NCI-H2227 (cell line): ENCODE results near the gene TULP1.
A peak's percentile ranks its signal among the peaks of the same experiment; 100 is the strongest.
"Not testable (repeated sequence)": the region's sequence is repeated elsewhere in the genome, so short reads cannot be mapped to it uniquely, and the experiment has no call there.

Experiments
- DNase-seq: peaks from one replicate; lab custom pipeline; 2025; ENCODE audit not compliant: unreplicated experiment; lab: John Stamatoyannopoulos, UW

The TULP1 gene

GRCh38 chr6:35512740-35513139 is at the start of gene TULP1:
Gene TULP1 (minus strand): TSS chr6:35512896. CDS start chr6:35512858, 38 bp downstream.
- DNase-seq: no peak

DNA sequence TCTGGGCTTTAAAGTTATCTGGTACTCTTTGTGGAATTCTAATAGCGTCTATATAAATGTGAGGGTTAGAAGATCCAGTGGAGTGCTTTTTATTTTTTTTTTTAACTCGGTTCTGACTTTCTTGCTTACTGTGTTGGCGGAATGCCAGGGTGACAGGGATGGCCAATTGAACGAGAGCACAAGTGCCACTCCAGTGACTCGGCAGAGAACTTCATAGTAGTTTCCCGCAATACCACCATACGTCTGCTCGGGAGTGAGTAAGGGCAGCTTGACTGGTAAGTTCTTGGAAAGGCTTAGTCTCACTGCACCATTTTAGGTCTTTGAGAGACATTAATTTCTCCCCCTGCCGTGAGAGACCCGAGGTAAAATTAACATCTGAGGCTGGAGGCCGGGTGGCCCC is 49.4 kb upstream of the TULP1 start:
- peak; percentile 21 for DNase-seq

DNA sequence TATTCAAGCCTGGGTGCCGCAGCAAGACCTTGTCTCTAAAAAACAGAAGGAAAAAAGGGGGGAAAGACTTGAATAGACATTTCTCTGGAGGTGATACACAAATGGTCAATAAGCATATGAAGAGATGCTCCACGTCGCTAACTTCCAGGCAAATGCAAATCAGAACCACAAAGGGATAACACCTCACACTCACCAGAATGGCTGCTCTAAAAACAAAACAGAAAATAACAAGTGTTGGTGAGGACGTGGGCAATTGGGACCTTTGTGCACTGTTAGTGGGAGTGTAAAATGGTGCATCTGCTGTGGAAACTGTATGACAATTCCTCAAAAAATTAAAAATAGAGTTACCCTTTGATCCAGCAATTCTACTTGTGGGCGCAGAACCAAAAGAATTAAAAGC is 48.4 kb upstream of the TULP1 start:
- no peak for DNase-seq

- no peak for DNase-seq
These were observed 45.9 kb upstream of the TULP1 start for GRCh38 chr6:35558571-35558970.

DNA sequence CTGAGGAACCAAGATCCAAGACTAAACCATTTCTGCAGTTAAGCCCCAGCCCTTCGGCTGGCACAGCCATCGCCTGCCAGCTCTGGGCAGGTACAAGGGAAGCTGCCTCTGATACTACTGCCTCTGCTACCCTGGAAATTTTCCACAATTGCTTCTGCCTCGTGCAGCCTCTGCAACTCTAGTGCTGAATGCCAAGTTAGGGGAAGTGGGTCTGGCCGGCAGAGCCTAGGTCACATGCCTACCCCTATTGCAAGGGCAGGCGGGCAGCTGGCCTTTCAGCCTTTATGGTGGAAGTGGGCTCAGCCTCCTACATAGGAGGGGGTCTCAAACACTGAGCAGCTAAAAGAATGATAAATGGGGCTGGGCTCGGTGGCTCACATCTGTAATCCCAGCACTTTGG is 44.5 kb upstream of the TULP1 start:
- DNase-seq: no peak

- DNase-seq: no peak
These were observed 42.1 kb upstream of the TULP1 start for GRCh38 chr6:35554811-35555210.

- no peak for DNase-seq
These were observed 40.6 kb upstream of the TULP1 start for GRCh38 chr6:35553315-35553714.

GRCh38 chr6:35552285-35552917 is 39.7 kb upstream of the TULP1 start:
- no peak for DNase-seq

GRCh38 chr6:35550437-35550836 is 37.7 kb upstream of the TULP1 start:
- no peak for DNase-seq

DNA sequence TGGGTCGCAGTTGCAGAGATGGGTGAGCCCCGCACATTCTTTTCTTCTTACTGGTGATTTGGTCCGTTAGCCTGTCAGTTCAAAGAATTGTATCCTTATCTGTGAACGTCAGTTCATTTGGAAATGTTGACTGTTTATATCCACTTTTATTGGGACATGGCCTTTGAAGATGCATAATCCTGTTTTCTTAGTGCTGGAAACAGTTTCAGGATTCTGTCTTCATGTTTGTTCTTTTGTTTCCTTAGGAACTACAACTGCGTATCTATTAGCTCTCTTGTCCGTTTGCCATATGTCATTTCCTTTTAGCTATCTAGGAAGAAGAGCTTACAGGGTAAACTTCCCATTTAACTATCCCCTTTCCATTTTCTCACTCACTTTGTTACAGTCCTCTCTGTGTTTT is 35.0 kb upstream of the TULP1 start:
- DNase-seq: no peak

DNA sequence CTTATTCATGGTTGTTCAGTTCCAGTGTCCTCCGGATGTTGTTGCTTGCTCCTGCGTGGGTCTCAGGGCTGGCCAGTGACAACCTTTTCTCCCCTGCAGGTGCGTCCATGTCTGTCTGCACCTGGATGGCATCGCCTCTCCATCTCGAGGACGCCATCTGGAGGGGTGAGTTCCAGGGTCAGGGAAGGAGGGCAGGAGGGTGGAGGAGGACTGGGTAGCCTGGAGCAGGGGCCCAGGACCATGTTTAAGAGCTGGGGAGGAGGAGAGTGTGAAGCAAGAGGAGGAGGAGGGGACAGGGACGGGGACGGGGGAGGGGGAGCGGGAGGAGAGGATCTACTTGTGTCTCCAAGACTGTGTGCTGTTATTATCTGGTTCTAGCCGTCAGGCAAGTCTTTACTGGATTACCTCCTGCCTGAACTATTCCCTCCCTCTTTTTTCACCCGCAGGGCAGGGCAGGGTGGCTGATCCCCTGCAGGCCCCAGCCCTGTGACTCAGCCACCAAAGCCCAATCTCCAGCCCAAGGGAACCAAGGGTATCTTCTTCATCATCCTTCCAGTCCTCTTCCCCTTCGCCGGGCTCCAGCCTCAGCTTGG is 32.2 kb upstream of the TULP1 start:
- no peak for DNase-seq

DNA sequence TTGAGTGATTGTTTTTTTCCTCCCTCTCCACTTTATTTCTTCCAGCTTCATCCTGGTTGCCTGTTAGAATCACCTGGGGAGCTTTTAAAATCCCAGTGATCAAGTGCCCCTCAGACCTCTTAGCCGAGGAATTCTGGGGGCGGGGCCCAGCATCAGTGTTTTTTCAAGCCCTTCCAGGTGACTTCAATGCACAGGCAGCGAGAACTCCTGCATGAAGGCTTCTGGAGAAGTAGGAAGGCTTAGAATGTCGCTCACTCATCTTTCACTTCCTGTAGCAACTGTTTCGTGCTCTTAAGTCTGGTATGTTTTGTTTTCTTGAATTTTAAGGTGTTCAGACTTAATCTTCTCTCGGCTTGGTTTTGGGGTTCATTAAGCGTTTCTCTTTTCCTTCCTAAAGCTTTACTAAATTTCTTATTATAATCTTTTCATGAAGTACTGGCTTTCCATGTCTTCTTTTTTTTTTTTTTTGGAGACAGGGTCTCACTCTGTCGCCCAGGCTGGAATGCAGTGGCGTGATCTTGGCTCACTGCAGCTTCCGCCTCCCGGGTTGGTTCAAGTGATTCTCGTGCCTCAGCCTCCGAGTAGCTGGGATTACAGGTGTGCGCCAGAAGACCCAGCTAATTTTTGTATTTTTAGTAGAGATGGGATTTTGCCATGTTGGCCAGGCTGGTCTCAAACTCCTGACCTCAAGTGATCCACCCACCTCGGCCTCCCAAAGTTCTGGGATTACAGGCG is 30.9 kb upstream of the TULP1 start:
- DNase-seq: no peak

GRCh38 chr6:35541836-35542235 is 29.1 kb upstream of the TULP1 start:
- no peak for DNase-seq

GRCh38 chr6:35539223-35539622 is 26.5 kb upstream of the TULP1 start:
- no peak for DNase-seq

GRCh38 chr6:35535847-35536246 is 23.2 kb upstream of the TULP1 start:
- not testable (repeated sequence) for DNase-seq

DNA sequence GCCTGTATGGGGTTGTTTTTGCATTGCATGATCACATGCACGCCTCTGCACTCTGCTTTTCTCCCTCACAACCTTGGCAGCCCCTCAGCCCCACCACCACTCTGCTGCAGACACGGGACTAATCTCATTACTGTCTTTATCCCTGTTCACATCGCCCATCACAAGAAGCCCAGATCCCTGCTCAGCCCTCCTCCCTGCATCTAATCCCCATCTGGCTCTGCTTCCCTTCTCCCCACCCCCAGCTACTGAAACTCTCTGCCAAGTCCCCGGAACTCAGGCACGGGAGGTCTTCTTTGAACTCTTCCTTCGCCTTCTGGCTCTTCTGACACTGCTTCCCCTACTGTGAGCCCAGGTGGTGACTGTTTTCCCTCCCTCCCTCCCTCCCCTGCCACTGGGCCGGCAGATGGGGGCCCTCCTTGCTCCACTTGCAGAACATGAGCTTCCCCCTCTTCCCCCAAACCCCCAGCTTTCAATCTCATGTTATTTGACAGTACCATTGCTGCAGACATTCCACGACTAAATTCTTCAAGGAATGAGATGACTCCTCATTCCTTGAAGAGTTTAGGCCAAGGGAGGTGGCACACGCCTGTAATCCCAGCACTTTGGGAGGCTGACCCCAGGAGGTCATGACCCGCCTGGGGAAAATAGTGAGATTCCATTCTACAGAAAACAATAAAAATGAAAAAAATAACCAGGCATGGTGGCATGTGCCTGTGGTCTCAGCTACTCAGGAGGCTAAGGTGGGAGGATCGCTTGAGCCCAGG is 21.9 kb upstream of the TULP1 start:
- DNase-seq: no peak

- no peak for DNase-seq
These were observed 21.3 kb upstream of the TULP1 start for GRCh38 chr6:35533981-35534380.

DNA sequence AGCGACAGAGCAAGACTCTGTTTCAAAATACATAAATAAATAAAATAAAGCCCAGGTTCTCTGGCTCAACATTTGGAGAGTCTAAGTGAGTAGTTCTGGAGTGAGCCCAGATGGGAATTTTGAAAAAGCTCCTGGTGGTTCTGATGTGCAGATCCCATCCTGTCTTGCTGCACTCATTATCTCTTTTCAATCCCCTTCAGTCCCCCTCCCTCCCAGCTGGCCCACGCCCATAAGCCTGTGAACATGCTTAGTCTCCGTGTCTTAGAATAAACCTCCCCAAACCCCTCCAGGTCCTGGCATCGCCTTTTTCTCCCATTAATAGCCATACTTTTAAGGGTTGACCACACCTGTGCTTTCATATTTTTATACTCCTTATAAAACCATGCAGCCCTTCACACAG is 19.4 kb upstream of the TULP1 start:
- DNase-seq: no peak

DNA sequence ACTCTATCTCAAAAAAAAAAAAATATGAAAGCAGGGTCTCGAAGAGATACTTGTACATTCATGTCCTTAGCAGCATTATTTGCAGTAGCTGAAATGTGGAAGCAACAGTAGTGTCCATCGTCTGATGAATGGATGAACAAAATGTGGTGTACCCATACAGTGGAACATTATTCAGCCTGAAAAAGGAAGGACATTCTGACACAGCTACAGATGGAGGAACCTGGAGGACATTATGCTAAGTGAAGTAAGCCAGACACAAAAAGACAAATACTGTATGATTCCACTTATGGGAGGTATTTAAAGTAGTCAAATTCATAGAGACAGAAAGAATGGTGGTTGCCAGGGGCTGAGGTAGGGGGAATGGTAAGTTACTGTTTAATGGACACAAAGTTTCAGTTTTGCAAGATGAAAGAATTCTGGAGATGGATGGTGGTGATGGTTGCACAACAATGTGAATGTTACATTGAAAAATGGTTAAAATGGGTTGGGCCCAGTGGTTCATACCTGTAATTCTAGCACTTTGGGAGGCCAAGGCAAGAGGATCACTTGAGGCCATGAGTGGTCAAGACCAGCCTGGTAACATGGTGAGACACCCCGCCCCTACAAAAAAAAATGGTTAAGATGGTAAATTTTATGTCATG is 11.8 kb upstream of the TULP1 start:
- DNase-seq: no peak

- DNase-seq: peak; percentile 79
These were observed 10.3 kb upstream of the TULP1 start for GRCh38 chr6:35522660-35523658.
